ENCODE data around the gene ITIH4. TPM values are rescaled to one million over a fixed set of nuclear protein-coding genes. Genes with fewer than 3 reads are reported as not detected.
A peak's percentile ranks its signal among the peaks of the same experiment; 100 is the strongest.

The ITIH4 gene
- total and polyA plus RNA-seq, 7 donors = 1.3 to 90.8 (median 29.2) TPM

DNA sequence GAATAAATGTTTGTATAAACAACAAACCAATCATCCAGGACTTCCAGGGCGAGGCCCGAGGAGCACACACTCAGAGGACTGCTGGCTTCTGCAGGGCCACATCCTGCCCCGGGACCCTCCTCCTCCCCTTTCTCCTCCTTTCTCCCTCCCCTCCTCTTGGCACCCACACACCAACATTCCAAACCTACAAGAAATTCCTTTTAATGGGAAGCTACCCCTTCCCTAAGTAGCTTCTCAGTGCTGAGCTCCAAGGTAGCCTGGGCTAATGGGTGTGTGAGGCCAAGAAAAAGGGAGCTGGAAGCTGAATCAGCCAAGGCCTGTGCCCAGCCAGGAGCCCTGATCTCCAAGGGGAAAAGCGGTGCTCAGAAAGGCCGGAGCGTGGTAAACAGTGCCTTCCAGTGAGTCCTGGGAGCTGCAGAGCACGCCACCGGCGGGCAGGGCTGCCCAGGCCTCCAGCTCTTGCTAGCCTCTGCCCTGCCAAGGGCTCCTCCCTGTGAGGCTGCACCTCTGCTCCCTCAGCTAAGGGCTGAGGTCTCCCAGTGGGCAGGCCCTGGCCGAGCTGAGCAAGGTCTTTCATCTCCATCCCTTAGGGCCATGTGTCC lies 32.0 kb downstream of the ITIH4 start:
- Histone ChIP-seq H3K9me3 (no peaks in the 10 kb centered on the region), H3K27ac (no peak overlapping the region), H3K4me3 (no peak overlapping the region), H3K4me1 (no peaks in the 10 kb centered on the region), H3K27me3 (ENCODE audit: insufficient read depth in 3 of 3, low read length in 2 of 3) (no peaks in the 10 kb centered on the region), H3K36me3 (ENCODE audit: insufficient read depth in 1 of 2, low read depth in 1 of 2) (no peaks in the 10 kb centered on the region)
- no peak for DNase-seq
- 78 to 83% (median 81%) methylated on average over 8 to 10 of the region's 10 CpGs for WGBS, 3 donors
- intact Hi-C loops (cut with DNase I) = no loop called here
- TF ChIP-seq, protein P1, sequence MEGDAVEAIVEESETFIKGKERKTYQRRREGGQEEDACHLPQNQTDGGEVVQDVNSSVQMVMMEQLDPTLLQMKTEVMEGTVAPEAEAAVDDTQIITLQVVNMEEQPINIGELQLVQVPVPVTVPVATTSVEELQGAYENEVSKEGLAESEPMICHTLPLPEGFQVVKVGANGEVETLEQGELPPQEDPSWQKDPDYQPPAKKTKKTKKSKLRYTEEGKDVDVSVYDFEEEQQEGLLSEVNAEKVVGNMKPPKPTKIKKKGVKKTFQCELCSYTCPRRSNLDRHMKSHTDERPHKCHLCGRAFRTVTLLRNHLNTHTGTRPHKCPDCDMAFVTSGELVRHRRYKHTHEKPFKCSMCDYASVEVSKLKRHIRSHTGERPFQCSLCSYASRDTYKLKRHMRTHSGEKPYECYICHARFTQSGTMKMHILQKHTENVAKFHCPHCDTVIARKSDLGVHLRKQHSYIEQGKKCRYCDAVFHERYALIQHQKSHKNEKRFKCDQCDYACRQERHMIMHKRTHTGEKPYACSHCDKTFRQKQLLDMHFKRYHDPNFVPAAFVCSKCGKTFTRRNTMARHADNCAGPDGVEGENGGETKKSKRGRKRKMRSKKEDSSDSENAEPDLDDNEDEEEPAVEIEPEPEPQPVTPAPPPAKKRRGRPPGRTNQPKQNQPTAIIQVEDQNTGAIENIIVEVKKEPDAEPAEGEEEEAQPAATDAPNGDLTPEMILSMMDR (IDR thresholded peaks at IDR 0.05) = no peak
- ATAC-seq = peak in 1 of 4 donors; percentile 18

DNA sequence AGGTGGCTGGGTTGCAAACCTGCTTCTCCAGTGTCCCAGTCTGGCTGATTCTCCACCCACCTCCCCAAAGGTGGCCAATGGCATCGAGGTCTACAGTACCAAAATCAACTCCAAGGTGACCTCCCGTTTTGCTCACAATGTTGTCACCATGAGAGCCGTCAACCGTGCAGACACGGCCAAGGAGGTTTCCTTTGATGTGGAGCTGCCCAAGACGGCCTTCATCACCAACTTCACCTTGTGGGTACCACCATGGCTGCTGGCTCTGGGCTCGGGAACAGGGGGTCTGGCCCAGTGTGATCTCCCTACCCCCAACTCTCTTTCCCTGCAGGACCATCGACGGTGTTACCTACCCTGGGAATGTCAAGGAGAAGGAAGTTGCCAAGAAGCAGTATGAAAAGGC lies 34.1 kb downstream of the ITIH4 start:
- TF ChIP-seq, protein P1 (IDR thresholded peaks at IDR 0.05) = no peak
- DNase-seq = no peak
- WGBS, 3 donors = 93 to 96% (median 96%) methylated on average over 9 of the region's 9 CpGs
- Histone ChIP-seq H3K27ac (no peak overlapping the region), H3K36me3 (ENCODE audit: insufficient read depth in 1 of 2, low read depth in 1 of 2) (no peaks in the 10 kb centered on the region), H3K9me3 (no peaks in the 10 kb centered on the region), H3K4me1 (no peaks in the 10 kb centered on the region), H3K4me3 (no peak overlapping the region), H3K27me3 (ENCODE audit: insufficient read depth in 3 of 3, low read length in 2 of 3) (no peaks in the 10 kb centered on the region)
- intact Hi-C loops (cut with DNase I) = no loop called here
- ATAC-seq = no peak

DNA sequence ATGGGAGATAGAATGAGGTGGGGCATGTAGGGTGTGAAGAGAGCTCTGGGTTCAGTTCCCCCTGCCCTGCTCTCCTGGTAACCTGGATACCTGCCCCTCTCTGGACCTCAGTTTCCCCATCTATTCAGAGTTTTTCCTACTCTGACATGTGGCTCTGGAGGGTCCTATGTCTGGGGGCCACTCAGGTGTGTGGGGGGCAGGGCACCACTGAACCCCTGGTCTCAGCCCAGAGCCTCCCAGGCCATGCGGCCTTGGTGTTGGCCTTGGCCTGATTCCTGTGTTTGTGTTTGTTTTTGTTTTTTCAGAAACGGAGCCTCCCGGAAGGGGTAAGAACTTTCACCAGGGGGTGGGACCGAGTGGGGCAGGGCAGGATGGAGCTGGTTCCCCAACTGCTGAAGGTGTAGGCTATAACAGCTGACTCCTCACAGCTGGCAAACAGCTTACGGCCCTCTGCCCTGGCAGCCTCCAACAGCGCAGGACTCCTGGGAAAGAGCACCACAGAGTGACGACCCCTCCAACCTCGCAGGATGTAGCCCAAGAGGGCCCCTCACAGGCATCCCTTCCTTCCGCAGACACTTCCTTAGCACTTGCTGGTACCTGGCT lies 35.1 kb downstream of the ITIH4 start:
- intact Hi-C loops (cut with DNase I) = no loop called here
- no peaks in the 10 kb centered on the region for H3K27me3 ChIP-seq (ENCODE audit: insufficient read depth in 3 of 3, low read length in 2 of 3)
- no peak overlapping the region for H3K27ac ChIP-seq
- no peaks in the 10 kb centered on the region for H3K9me3 ChIP-seq
- no peaks in the 10 kb centered on the region for H3K36me3 ChIP-seq (ENCODE audit: insufficient read depth in 1 of 2, low read depth in 1 of 2)
- TF ChIP-seq, protein P1 (IDR thresholded peaks at IDR 0.05) = no peak
- H3K4me1 ChIP-seq = no peaks in the 10 kb centered on the region
- ATAC-seq = no peak
- no peak for DNase-seq
- WGBS, 3 donors = 61 to 66% (median 66%) methylated on average over 9 of the region's 9 CpGs
- no peak overlapping the region for H3K4me3 ChIP-seq

DNA sequence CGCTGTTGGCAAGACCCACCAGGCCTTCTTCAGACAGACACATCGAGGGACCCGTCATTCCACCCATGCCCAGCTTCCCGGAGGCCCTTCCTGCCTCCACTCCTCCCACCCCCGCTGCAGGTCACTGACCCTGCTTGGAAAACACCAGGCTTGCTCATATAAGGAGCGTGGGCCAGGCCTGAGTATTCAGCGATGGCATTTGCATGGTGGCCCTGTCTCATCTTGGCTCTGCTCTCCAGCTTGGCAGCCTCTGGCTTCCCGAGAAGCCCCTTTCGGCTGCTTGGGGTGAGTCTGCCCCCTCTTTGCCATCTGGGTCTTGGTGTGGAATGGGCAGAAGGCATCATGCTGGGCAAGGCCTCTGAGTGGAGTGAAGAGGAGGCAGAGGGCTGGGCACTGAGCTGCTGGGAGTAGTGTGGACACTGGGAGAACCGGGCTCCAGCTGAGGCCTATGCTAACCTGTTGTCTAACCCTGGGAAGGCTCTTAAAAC lies 35.8 kb downstream of the ITIH4 start, which contains the start of gene ITIH3:
TSS of gene ITIH3 (plus strand) at position 185 of the 488 bp plus-strand sequence. CDS start at position 193, 8 bp downstream.
- TF ChIP-seq, protein P1 (IDR thresholded peaks at IDR 0.05) = no peak
- Histone ChIP-seq H3K4me1 (no peaks in the 10 kb centered on the region), H3K36me3 (ENCODE audit: insufficient read depth in 1 of 2, low read depth in 1 of 2) (no peaks in the 10 kb centered on the region), H3K4me3 (no peak within 1 kb of the TSS), H3K27ac (no peak within 1 kb of the TSS), H3K27me3 (ENCODE audit: insufficient read depth in 3 of 3, low read length in 2 of 3) (no peaks in the 10 kb centered on the region), H3K9me3 (no peaks in the 10 kb centered on the region)
- 55 to 62% (median 56%) methylated on average over 10 of the region's 10 CpGs for WGBS, 3 donors
- intact Hi-C loops (cut with DNase I) = no loop called here
- ATAC-seq = no peak
- no peak for DNase-seq
